ENCODE data around the gene RGS5.

GRCh38 chr1:163144418-163144817, 58.3 kb downstream of the RGS5 start:
- TF ChIP-seq PKNOX1 (IDR thresholded peaks at IDR 0.05) (no peak), LEF1 (IDR thresholded peaks at IDR 0.05; ENCODE audit: borderline replicate concordance) (no peak), TARDBP (IDR thresholded peaks at IDR 0.05) (no peak), BHLHE40 (IDR thresholded peaks at IDR 0.05; ENCODE audit: borderline replicate concordance) (no peak), FOXM1 (IDR thresholded peaks at IDR 0.05; ENCODE audit: borderline replicate concordance) (no peak), NFRKB (IDR thresholded peaks at IDR 0.05) (no peak), ELF4 (IDR thresholded peaks at IDR 0.05) (no peak), SUZ12 (IDR thresholded peaks at IDR 0.05) (no peak), SP1 (IDR thresholded peaks at IDR 0.05) (no peak), FOXA1 (IDR thresholded peaks at IDR 0.05) (no peak)

Measured in HEK293T (cell line).